ENCODE data around the gene MZB1. TPM values are rescaled to one million over a fixed set of nuclear protein-coding genes. Genes with fewer than 3 reads are reported as not detected.

MZB1 gene
- total RNA-seq, 1 experiment from 2014 or later, result 1.1 TPM

DNA sequence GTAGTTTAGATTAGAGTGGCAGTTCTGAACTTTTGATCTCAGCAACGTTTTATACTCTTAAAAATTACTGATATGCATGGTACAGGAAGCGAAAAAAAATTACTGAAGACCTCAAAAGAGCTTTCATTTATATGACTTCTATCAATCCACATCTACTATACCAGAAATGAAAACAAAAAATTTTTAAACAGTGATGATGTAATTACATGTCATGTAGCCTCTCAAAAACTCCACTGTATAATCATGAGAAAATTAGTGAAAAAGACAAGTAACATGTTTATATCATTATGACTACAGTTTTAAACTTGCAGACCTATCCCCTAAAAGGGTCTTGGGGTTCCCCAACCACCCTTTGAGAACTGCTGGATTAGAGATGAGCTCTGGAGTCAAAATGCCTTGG lies 40.3 kb upstream of the MZB1 start:
- DNase-seq (ENCODE audit: low spot score) (no peak), ATAC-seq (no peak)
- TF ChIP-seq TEAD4 (CRISPR knock-in tag; IDR thresholded peaks at IDR 0.05), result no peak
- TF ChIP-seq, protein P1, sequence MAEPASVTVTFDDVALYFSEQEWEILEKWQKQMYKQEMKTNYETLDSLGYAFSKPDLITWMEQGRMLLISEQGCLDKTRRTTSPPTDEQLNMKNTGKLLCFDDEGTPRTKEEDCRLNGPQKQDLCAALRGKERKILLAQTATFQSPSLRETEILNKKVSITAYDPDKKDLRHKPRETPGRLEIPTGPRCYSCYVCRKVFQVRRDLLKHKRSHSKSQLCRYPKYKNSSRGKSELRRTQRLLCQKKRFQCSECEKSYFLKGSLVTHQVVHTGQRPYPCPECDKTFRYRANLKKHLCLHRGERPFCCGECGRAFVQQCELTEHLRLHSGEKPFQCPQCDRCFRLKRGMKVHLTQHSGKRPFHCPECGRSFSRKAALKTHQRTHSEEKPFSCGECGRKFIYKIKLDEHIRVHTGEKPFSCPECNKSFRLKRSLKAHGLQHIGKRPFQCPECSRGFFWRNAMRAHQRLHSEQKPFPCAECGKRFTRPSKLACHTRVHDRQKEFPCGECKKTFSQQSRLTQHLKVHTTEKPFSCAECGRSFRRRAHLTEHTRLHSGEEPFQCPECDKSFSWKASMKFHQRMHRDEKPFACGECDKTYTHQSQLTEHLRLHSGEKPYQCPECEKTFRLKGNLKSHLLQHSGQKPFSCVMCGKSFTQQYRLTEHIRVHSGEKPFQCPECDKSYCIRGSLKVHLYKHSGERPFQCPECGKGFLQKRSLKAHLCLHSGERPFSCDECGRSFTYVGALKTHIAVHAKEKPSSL (CRISPR knock-in tag; conservative IDR thresholded peaks at IDR 0.05), result no peak
- TF ChIP-seq FOXK1 (CRISPR knock-in tag; IDR thresholded peaks at IDR 0.05), result no peak
- TF ChIP-seq, protein P2, sequence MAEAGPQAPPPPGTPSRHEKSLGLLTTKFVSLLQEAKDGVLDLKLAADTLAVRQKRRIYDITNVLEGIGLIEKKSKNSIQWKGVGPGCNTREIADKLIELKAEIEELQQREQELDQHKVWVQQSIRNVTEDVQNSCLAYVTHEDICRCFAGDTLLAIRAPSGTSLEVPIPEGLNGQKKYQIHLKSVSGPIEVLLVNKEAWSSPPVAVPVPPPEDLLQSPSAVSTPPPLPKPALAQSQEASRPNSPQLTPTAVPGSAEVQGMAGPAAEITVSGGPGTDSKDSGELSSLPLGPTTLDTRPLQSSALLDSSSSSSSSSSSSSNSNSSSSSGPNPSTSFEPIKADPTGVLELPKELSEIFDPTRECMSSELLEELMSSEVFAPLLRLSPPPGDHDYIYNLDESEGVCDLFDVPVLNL (CRISPR knock-in tag; IDR thresholded peaks at IDR 0.05; ENCODE audit: borderline replicate concordance, low read depth), result no peak
- TF ChIP-seq ZNF219 (CRISPR knock-in tag; IDR thresholded peaks at IDR 0.05; ENCODE audit: borderline replicate concordance), result no peak
- no peak for TF ChIP-seq KAT7 (CRISPR knock-in tag; IDR thresholded peaks at IDR 0.05; ENCODE audit: borderline replicate concordance)
- TF ChIP-seq NR2C2 (CRISPR knock-in tag; IDR thresholded peaks at IDR 0.05), result no peak
- no peak for TF ChIP-seq MXD4 (CRISPR knock-in tag; IDR thresholded peaks at IDR 0.05; ENCODE audit: borderline replicate concordance)
- no peak for TF ChIP-seq TEAD1 (CRISPR knock-in tag; IDR thresholded peaks at IDR 0.05)
- no peak for TF ChIP-seq GABPB1 (CRISPR knock-in tag; IDR thresholded peaks at IDR 0.05)
- no peak for TF ChIP-seq SMAD4 (CRISPR knock-in tag; IDR thresholded peaks at IDR 0.05)
- TF ChIP-seq, protein P3, sequence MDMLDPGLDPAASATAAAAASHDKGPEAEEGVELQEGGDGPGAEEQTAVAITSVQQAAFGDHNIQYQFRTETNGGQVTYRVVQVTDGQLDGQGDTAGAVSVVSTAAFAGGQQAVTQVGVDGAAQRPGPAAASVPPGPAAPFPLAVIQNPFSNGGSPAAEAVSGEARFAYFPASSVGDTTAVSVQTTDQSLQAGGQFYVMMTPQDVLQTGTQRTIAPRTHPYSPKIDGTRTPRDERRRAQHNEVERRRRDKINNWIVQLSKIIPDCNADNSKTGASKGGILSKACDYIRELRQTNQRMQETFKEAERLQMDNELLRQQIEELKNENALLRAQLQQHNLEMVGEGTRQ (CRISPR knock-in tag; IDR thresholded peaks at IDR 0.05), result no peak
- TF ChIP-seq RORB (CRISPR knock-in tag; IDR thresholded peaks at IDR 0.05), result no peak
- TF ChIP-seq JAZF1 (CRISPR knock-in tag; IDR thresholded peaks at IDR 0.05), result no peak
- no peak for TF ChIP-seq ZNF138 (CRISPR knock-in tag; conservative IDR thresholded peaks at IDR 0.05)
- TF ChIP-seq ZNF671 (CRISPR knock-in tag; IDR thresholded peaks at IDR 0.05), result no peak
- no peaks in the 10 kb centered on the region for H3K27me3 Mint-ChIP-seq (ENCODE audit: low read depth)
- no peaks in the 10 kb centered on the region for H3K4me1 Mint-ChIP-seq
- H3K27ac Mint-ChIP-seq, result no peak overlapping the region
- ChIA-PET POLR2A (interaction anchor here (0.5 to 1.2 kb wide), 2 partner anchors 9 to 93 kb away, joined by 4 to 5 read pairs; partner anchors contain the start of gene DNAJC18), CTCF (no interaction called here)
- H3K36me3 Mint-ChIP-seq, result peaks cover 20% of the 10 kb centered on the region
- no peak overlapping the region for H3K4me3 Mint-ChIP-seq
- H3K9me3 Mint-ChIP-seq, result no peaks in the 10 kb centered on the region

DNA sequence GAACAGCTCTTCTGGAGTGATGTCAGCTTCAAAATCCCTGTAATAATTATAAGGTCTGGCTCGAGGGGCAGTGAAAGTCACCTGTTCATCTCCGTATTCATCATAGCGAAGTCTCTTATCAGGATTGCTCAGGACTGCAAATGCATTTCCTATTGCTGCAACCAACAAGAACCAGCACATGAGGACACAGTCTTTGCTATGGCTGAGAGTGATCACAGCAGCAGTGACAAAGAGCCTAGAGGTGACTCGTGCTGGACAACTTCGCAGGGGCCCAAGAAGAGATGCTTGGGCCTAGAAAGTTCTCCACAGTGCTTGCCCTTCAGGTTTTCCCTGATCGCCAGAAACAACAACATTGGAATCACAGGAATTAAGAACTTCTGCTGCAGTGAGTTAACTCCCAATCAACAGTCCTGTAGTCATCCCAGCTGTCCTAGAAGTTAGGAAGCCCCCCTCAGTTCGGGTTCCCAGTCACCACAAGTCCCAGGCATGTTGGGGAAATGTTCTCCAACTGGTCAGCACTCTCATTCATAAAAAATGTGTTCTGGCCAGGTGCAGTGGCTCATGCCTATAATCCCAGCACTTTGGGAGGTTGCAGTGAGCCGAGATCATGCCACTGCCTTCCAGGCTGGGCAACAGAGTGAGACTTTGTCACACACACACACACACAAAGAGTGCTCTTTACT lies 36.6 kb upstream of the MZB1 start:
- Mint-ChIP-seq H3K4me3 (no peak overlapping the region), H3K36me3 (peaks cover 31% of the 10 kb centered on the region), H3K9me3 (no peaks in the 10 kb centered on the region), H3K4me1 (no peaks in the 10 kb centered on the region), H3K27me3 (ENCODE audit: low read depth) (no peaks in the 10 kb centered on the region), H3K27ac (0 out of 2 replicates have a peak overlapping the region, but pooled peaks have one; percentile 19)
- TF ChIP-seq JUN (CRISPR knock-in tag; IDR thresholded peaks at IDR 0.05) (no peak), ZBTB21 (CRISPR knock-in tag; IDR thresholded peaks at IDR 0.05; ENCODE audit: borderline replicate concordance) (no peak), ZNF396 (CRISPR knock-in tag; IDR thresholded peaks at IDR 0.05; ENCODE audit: borderline replicate concordance) (no peak), ZNF263 (CRISPR knock-in tag; IDR thresholded peaks at IDR 0.05; ENCODE audit: low read depth) (no peak), CREM (CRISPR knock-in tag; IDR thresholded peaks at IDR 0.05) (no peak), ELF4 (CRISPR knock-in tag; IDR thresholded peaks at IDR 0.05; ENCODE audit: low read depth) (no peak), FOXK1 (CRISPR knock-in tag; IDR thresholded peaks at IDR 0.05) (no peak), ATF1 (CRISPR knock-in tag; IDR thresholded peaks at IDR 0.05) (no peak), EMX1 (CRISPR knock-in tag; IDR thresholded peaks at IDR 0.05) (no peak), HMGA2 (CRISPR knock-in tag; IDR thresholded peaks at IDR 0.05) (no peak)
- TF ChIP-seq, protein P4, sequence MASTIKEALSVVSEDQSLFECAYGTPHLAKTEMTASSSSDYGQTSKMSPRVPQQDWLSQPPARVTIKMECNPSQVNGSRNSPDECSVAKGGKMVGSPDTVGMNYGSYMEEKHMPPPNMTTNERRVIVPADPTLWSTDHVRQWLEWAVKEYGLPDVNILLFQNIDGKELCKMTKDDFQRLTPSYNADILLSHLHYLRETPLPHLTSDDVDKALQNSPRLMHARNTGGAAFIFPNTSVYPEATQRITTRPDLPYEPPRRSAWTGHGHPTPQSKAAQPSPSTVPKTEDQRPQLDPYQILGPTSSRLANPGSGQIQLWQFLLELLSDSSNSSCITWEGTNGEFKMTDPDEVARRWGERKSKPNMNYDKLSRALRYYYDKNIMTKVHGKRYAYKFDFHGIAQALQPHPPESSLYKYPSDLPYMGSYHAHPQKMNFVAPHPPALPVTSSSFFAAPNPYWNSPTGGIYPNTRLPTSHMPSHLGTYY (CRISPR knock-in tag; IDR thresholded peaks at IDR 0.05), result no peak
- TF ChIP-seq, protein P5, sequence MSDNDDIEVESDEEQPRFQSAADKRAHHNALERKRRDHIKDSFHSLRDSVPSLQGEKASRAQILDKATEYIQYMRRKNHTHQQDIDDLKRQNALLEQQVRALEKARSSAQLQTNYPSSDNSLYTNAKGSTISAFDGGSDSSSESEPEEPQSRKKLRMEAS (CRISPR knock-in tag; IDR thresholded peaks at IDR 0.05), result no peak
- DNase-seq (ENCODE audit: low spot score) (no peak), ATAC-seq (no peak)
- CTCF ChIA-PET, result interaction anchor here (9.6 kb wide), 1 partner anchor 89 kb away, joined by 208 read pairs; no protein-coding TSS in a partner anchor
- POLR2A ChIA-PET, result no interaction called here

All from WTC11 (cell line).